SK-N-MC (cell line): ENCODE measurements around the gene SHC3.

Experiments used
- DNase-seq: peaks from one replicate; pipeline ENCODE4 v3.0.0-alpha.2; 2011; ENCODE audit warnings: low read depth, low spot score
- H3K27ac ChIP-seq: fragments of 200-600 bp; sonication (generic); 2 replicates; pipeline ENCODE4 v1.5.1; 2016; ENCODE audit warnings: mixed run types
- H3K36me3 ChIP-seq: fragments of 200-600 bp; sonication (generic); 2 replicates; pipeline ENCODE4 v1.6.1; 2017; ENCODE audit warnings: antibody characterized with exemption, low read length, mixed read lengths; ENCODE audit not compliant: insufficient read depth
- H3K4me3 ChIP-seq: fragments of 200-600 bp; sonication (generic); 2 replicates; pipeline ENCODE4 v1.5.1; 2016
- H3K9ac ChIP-seq: fragments of 200-600 bp; sonication (generic); 2 replicates; pipeline ENCODE4 v1.8.0; 2017; ENCODE audit warnings: mixed run types, mixed read lengths; ENCODE audit not compliant: insufficient read length
- H3K9me3 ChIP-seq: fragments of 200-600 bp; sonication (generic); 2 replicates; pipeline ENCODE4 v1.6.1; 2017; ENCODE audit warnings: low read depth, mild to moderate bottlenecking, antibody characterized with exemption, low read length, moderate library complexity, mixed read lengths
- EZH2 ChIP-seq: fragments of 200-600 bp; sonication (generic); IDR thresholded peaks from one replicate; pipeline ENCODE4 v1.6.1; 2017; ENCODE audit warnings: antibody characterized with exemption
- FOXP2 ChIP-seq: optimal IDR thresholded peaks from 2 replicates; pipeline ENCODE3; 2011; ENCODE audit warnings: mild to moderate bottlenecking, moderate library complexity; ENCODE audit not compliant: insufficient read depth; ENCODE audit errors: extremely low read length, control extremely low read depth
- POLR2AphosphoS5 ChIP-seq: IDR thresholded peaks from 2 replicates; pipeline ENCODE4 v1.6.1; 2012; ENCODE audit warnings: mild to moderate bottlenecking, low read depth, low read length, borderline replicate concordance

SHC3 gene

GRCh38 chr9:89042984-89043383 lies 135.6 kb downstream of the SHC3 start:
- no peak for TF ChIP-seq FOXP2
- no peak for TF ChIP-seq POLR2AphosphoS5
- no peak for TF ChIP-seq EZH2
- no peak overlapping the region for H3K27ac ChIP-seq
- no peak overlapping the region for H3K9ac ChIP-seq
- no peak overlapping the region for H3K4me3 ChIP-seq
- no peaks in the 10 kb centered on the region for H3K9me3 ChIP-seq
- no peak for DNase-seq
- no peaks in the 10 kb centered on the region for H3K36me3 ChIP-seq

- no peak overlapping the region for H3K9ac ChIP-seq
- no peak overlapping the region for H3K27ac ChIP-seq
- no peaks in the 10 kb centered on the region for H3K9me3 ChIP-seq
- no peak overlapping the region for H3K4me3 ChIP-seq
- TF ChIP-seq FOXP2 = no peak
- no peak for TF ChIP-seq POLR2AphosphoS5
- TF ChIP-seq EZH2 = no peak
- no peaks in the 10 kb centered on the region for H3K36me3 ChIP-seq
- no peak for DNase-seq
Measured at GRCh38 chr9:89039664-89040063, 139.0 kb downstream of the SHC3 start.

GRCh38 chr9:89039104-89039465 lies 139.5 kb downstream of the SHC3 start:
- no peak for DNase-seq
- TF ChIP-seq FOXP2 = no peak
- TF ChIP-seq POLR2AphosphoS5 = no peak
- H3K9ac ChIP-seq = no peak overlapping the region
- H3K27ac ChIP-seq = no peak overlapping the region
- H3K36me3 ChIP-seq = no peaks in the 10 kb centered on the region
- no peaks in the 10 kb centered on the region for H3K9me3 ChIP-seq
- H3K4me3 ChIP-seq = no peak overlapping the region

GRCh38 chr9:89038382-89039103 lies 140.1 kb downstream of the SHC3 start:
- H3K4me3 ChIP-seq = no peak overlapping the region
- no peak overlapping the region for H3K9ac ChIP-seq
- H3K27ac ChIP-seq = no peak overlapping the region
- no peak for DNase-seq
- H3K36me3 ChIP-seq = no peaks in the 10 kb centered on the region
- no peaks in the 10 kb centered on the region for H3K9me3 ChIP-seq
- no peak for TF ChIP-seq POLR2AphosphoS5
- no peak for TF ChIP-seq FOXP2
- no peak for TF ChIP-seq EZH2

- no peaks in the 10 kb centered on the region for H3K36me3 ChIP-seq
- no peak overlapping the region for H3K27ac ChIP-seq
- TF ChIP-seq POLR2AphosphoS5 (no peak), FOXP2 (no peak), EZH2 (no peak)
- H3K9ac ChIP-seq = no peak overlapping the region
- no peak for DNase-seq
- H3K4me3 ChIP-seq = no peak overlapping the region
- H3K9me3 ChIP-seq = no peaks in the 10 kb centered on the region
Measured at GRCh38 chr9:89037891-89038290, 140.7 kb downstream of the SHC3 start.

- no peak for DNase-seq
- Histone ChIP-seq H3K9ac (no peak overlapping the region), H3K27ac (no peak overlapping the region), H3K9me3 (no peaks in the 10 kb centered on the region), H3K4me3 (no peak overlapping the region), H3K36me3 (no peaks in the 10 kb centered on the region)
- TF ChIP-seq EZH2 (no peak), POLR2AphosphoS5 (no peak), FOXP2 (no peak)
Measured at GRCh38 chr9:89037346-89037745, 141.3 kb downstream of the SHC3 start.

GRCh38 chr9:89036891-89037290 lies 141.7 kb downstream of the SHC3 start:
- no peak for DNase-seq

GRCh38 chr9:89036383-89036782 lies 142.2 kb downstream of the SHC3 start:
- Histone ChIP-seq H3K4me3 (no peak overlapping the region), H3K9ac (no peak overlapping the region), H3K36me3 (no peaks in the 10 kb centered on the region), H3K9me3 (no peaks in the 10 kb centered on the region), H3K27ac (no peak overlapping the region)
- DNase-seq = no peak
- TF ChIP-seq EZH2 = no peak
- TF ChIP-seq FOXP2 = no peak
- no peak for TF ChIP-seq POLR2AphosphoS5

More at GRCh38 chr9:89036891-89037290, 141.7 kb downstream of the SHC3 start:
- no peak overlapping the region for H3K27ac ChIP-seq
- H3K4me3 ChIP-seq = no peak overlapping the region
- no peaks in the 10 kb centered on the region for H3K9me3 ChIP-seq
- TF ChIP-seq POLR2AphosphoS5 (no peak), FOXP2 (no peak), EZH2 (no peak)
- H3K9ac ChIP-seq = no peak overlapping the region
- no peaks in the 10 kb centered on the region for H3K36me3 ChIP-seq

- DNase-seq = no peak
Measured at GRCh38 chr9:89032661-89033060, 146.0 kb downstream of the SHC3 start.

More at GRCh38 chr9:89032661-89033060, 146.0 kb downstream of the SHC3 start:
- Histone ChIP-seq H3K36me3 (no peaks in the 10 kb centered on the region), H3K4me3 (no peak overlapping the region), H3K9me3 (no peaks in the 10 kb centered on the region), H3K9ac (no peak overlapping the region), H3K27ac (no peak overlapping the region)
- TF ChIP-seq POLR2AphosphoS5 (no peak), FOXP2 (no peak), EZH2 (no peak)
